K562 (cell line): Measurements from ENCODE around the gene PARP15. TPM values are rescaled to one million over a fixed set of nuclear protein-coding genes. Genes with fewer than 3 reads are reported as not detected.

ENCODE experiments used
- ATAC-seq: fragments of 200-7000 bp; cut with Tn5 transposase; 3 replicates; pipeline ENCODE4 v1.9.1; 2020; ENCODE audit warnings: moderate library complexity
- BruUV-seq: library from RNA; stranded (reverse); fragments of 400-500 nt; replicated peaks from 2 replicates; lab custom pipeline; 2021; lab: Mats Ljungman, UMichigan
- CTCF ChIA-PET: fragments of 300-600 bp; formaldehyde crosslinking; extraction: SDS; loops from one replicate; lab custom pipeline; 2021; ENCODE audit warnings: low intra/inter-chr PET ratio; lab: Yijun Ruan, JAX
- POLR2A ChIA-PET: fragments of 300-600, 350-650 bp; sonication (Branson Sonifier 250); formaldehyde crosslinking; extraction: SDS; loops from one replicate; lab custom pipeline; 2021; ENCODE audit warnings: antibody characterized with exemption, inconsistent platforms; lab: Yijun Ruan, JAX
- DNase-seq, 4 experiments: peaks; one replicate each; pipeline versions ENCODE4 v3.0.0 to v3.0.0-alpha.2; 2011 to 2018; ENCODE audit warnings: low spot score in 3 of 4, mixed read lengths in 3 of 4; ENCODE audit errors: extremely low read depth in 1 of 4
- FAIRE-seq: peaks from 2 replicates; lab custom pipeline; 2011; peaks lifted over from hg19 to GRCh38; lab: Jason Lieb, UNC
- H2AFZ ChIP-seq: 2 replicates; pipeline ENCODE4 v1.6.0; 2011; ENCODE audit warnings: low read depth, low read length, control low read depth, inconsistent platforms
- H3K27ac ChIP-seq: fragments of 200-600 bp; 3 replicates; pipeline ENCODE4 v1.8.0; 2011; ENCODE audit warnings: low read depth, mild to moderate bottlenecking, control low read depth, inconsistent platforms, low read length, moderate library complexity, mixed read lengths; ENCODE audit errors: extremely low read depth
- H3K27me3 ChIP-seq, 2 experiments: fragments of 300-600 bp in 1 of 2; 2 replicates in 1 of 2; 3 replicates in 1 of 2; pipeline versions ENCODE4 v1.6.0 to v1.8.0; 2011; ENCODE audit warnings: inconsistent platforms in 2 of 2, low read length in 2 of 2, mild to moderate bottlenecking in 1 of 2, mixed read lengths in 1 of 2, moderate library complexity in 1 of 2; ENCODE audit not compliant: control insufficient read depth in 2 of 2, insufficient read depth in 2 of 2
- H3K36me3 ChIP-seq: fragments of 300-600 bp; 3 replicates; pipeline ENCODE4 v1.8.0; 2011; ENCODE audit warnings: mild to moderate bottlenecking, low read length, inconsistent platforms; ENCODE audit not compliant: control insufficient read depth, insufficient read depth
- H3K4me1 ChIP-seq, 2 experiments: fragments of 200-600 bp in 1 of 2; replicated peaks in 1 of 2; 2 replicates in 1 of 2; 3 replicates in 1 of 2; pipeline versions ENCODE4 v1.5.1 to v1.8.0; 2011; ENCODE audit warnings: inconsistent platforms in 2 of 2, low read length in 2 of 2, mild to moderate bottlenecking in 1 of 2, mixed read lengths in 1 of 2, moderate library complexity in 1 of 2; ENCODE audit not compliant: control insufficient read depth in 2 of 2, insufficient read depth in 2 of 2
- H3K4me2 ChIP-seq: 2 replicates; pipeline ENCODE4 v1.6.1; 2011; ENCODE audit warnings: low read length, control low read depth, inconsistent platforms, mixed read lengths; ENCODE audit not compliant: insufficient read depth
- H3K4me3 ChIP-seq: fragments of 200-600 bp; sonication (generic), shearing (Covaris generic); 2 replicates; pipeline ENCODE4 v1.5.1; 2016; ENCODE audit warnings: control low read depth, inconsistent platforms
- H3K79me2 ChIP-seq: fragments of 200-600 bp; 3 replicates; pipeline ENCODE4 v1.8.0; 2011; ENCODE audit warnings: low read length, inconsistent platforms; ENCODE audit not compliant: control insufficient read depth, insufficient read depth
- H3K9ac ChIP-seq, 2 experiments: 2 replicates each; pipeline versions ENCODE4 v1.6.0 to v1.6.1; 2011; ENCODE audit warnings: low read depth in 2 of 2, low read length in 2 of 2, control low read depth in 1 of 2, inconsistent platforms in 1 of 2, mild to moderate bottlenecking in 1 of 2, mixed read lengths in 1 of 2; ENCODE audit not compliant: insufficient read depth in 1 of 2
- H3K9me1 ChIP-seq: one replicate; pipeline ENCODE4 v1.6.0; 2011; ENCODE audit warnings: inconsistent platforms, mild to moderate bottlenecking, low read length, moderate library complexity; ENCODE audit not compliant: control insufficient read depth, insufficient read depth
- H3K9me3 ChIP-seq: replicated peaks from 2 replicates; pipeline ENCODE4 v1.5.1; 2011; ENCODE audit warnings: low read depth, low read length, inconsistent platforms; ENCODE audit not compliant: control insufficient read depth, insufficient read depth
- H4K20me1 ChIP-seq: replicated peaks from 2 replicates; pipeline ENCODE4 v1.6.1; 2011; ENCODE audit warnings: low read length, inconsistent platforms, mixed read lengths; ENCODE audit not compliant: control insufficient read depth, insufficient read depth
- CEBPG ChIP-seq, 3 experiments: fragments of 200-800 bp in 1 of 3; sonication (Bioruptor generic) in 1 of 3; sonication (generic) in 1 of 3; formaldehyde crosslinking in 1 of 3; IDR thresholded peaks in 2 of 3; conservative IDR thresholded peaks in 1 of 3; 2 replicates each; pipeline versions ENCODE4 v1.6.1 to v1.8.0; 2016 to 2022; ENCODE audit warnings: missing compliant biosample characterization in 2 of 3, missing genetic modification characterization in 2 of 3, mild to moderate bottlenecking in 1 of 3, missing genetic modification reagents in 1 of 3
- CHD2 ChIP-seq: IDR thresholded peaks from 2 replicates; pipeline ENCODE4 v1.6.1; 2011; ENCODE audit warnings: low read depth, low read length
- HMG20A ChIP-seq: fragments of 450-650 bp; formaldehyde crosslinking; conservative IDR thresholded peaks from 2 replicates; pipeline ENCODE4 v1.4.0; 2020; ENCODE audit warnings: mild to moderate bottlenecking, mixed read lengths
- IFI16 ChIP-seq: fragments of 250-450 bp; sonication (Bioruptor Pico); IDR thresholded peaks from 2 replicates; pipeline ENCODE4 v2.1.2; 2022; ENCODE audit warnings: mild to moderate bottlenecking, inconsistent platforms
- ILK ChIP-seq: fragments of 450-650 bp; IDR thresholded peaks from 2 replicates; pipeline ENCODE4 v1.6.1; 2016; ENCODE audit warnings: missing genetic modification characterization, low read depth, mild to moderate bottlenecking, missing compliant biosample characterization, moderate library complexity, borderline replicate concordance
- NCOR1 ChIP-seq: fragments of 450-650 bp; IDR thresholded peaks from 2 replicates; pipeline ENCODE4 v1.6.1; 2016; ENCODE audit warnings: mild to moderate bottlenecking, moderate library complexity
- TEAD4 ChIP-seq, 2 experiments: sonication (generic) in 1 of 2; formaldehyde crosslinking in 1 of 2; IDR thresholded peaks; 2 replicates each; pipeline versions ENCODE4 v1.6.1 to v1.8.0; 2012 to 2022; ENCODE audit warnings: borderline replicate concordance in 1 of 2, inconsistent platforms in 1 of 2, low read length in 1 of 2, mild to moderate bottlenecking in 1 of 2, missing genetic modification reagents in 1 of 2
- TSHZ1 ChIP-seq: fragments of 250-450 bp; sonication (Bioruptor Pico); IDR thresholded peaks from 2 replicates; pipeline ENCODE4 v1.4.0; 2020; ENCODE audit warnings: mild to moderate bottlenecking, moderate library complexity
- ZBTB34 ChIP-seq: fragments of 250-450 bp; sonication (Bioruptor Pico); IDR thresholded peaks from 2 replicates; pipeline ENCODE4 v1.8.0; 2021; ENCODE audit warnings: mild to moderate bottlenecking, moderate library complexity
- ZBTB9 ChIP-seq: fragments of 450-650 bp; formaldehyde crosslinking; IDR thresholded peaks from 2 replicates; pipeline ENCODE4 v1.4.0; 2020; ENCODE audit warnings: mild to moderate bottlenecking, moderate library complexity
- ZNF655 ChIP-seq: fragments of 250-450 bp; sonication (Bioruptor Pico); IDR thresholded peaks from 2 replicates; pipeline ENCODE4 v1.5.0; 2021
- WGBS: fragments of 100-300 bp; shearing (Covaris generic); methylation state at CpG from one replicate; pipeline ENCODE4 v1.1.6; 2016; ENCODE audit warnings: low coverage, mixed read lengths; ENCODE audit not compliant: insufficient coverage; ENCODE audit errors: missing lambda C conversion rate; 5-methylcytosine and 5-hydroxymethylcytosine counted together
- in situ Hi-C: fragments of 300-500 bp; cut with MboI; formaldehyde crosslinking; loops from 4 replicates; pipeline ENCODE4 v1.15.0; 2018; ENCODE audit warnings: inconsistent platforms, mixed read lengths
- intact Hi-C: fragments of 100-400 bp; cut with micrococcal nuclease; formaldehyde crosslinking; loops from 2 replicates; pipeline ENCODE4 v1.14.2; 2022
- polyA plus RNA-seq, 8 experiments: library from polyadenylated mRNA; depleted of rRNA in 4 of 8; stranded (reverse) in 5 of 8; unstranded in 3 of 8; fragments of >200 nt; fragmentation: Nextera tagmentation in 2 of 8; fragmentation: Illumina TruSeq in 1 of 8; extraction: Ambion mirVana in 2 of 8; extraction: Trizol in 1 of 8; gene quantifications; 2 replicates each; pipeline versions ENCODE4 v1.2.1 to v1.2.3, GENCODE V29; 2011 to 2014; ENCODE audit warnings: inconsistent platforms in 1 of 8, missing spikeins in 1 of 8
- total RNA-seq, 7 experiments: library from RNA; depleted of rRNA in 6 of 7; stranded (reverse); fragments of >200 nt in 6 of 7; fragmentation: Illumina TruSeq in 2 of 7; extraction: Trizol in 2 of 7; gene quantifications; 2 replicates each; pipeline versions ENCODE4 v1.2.1 to v1.2.3, GENCODE V29; 2011 to 2021; ENCODE audit warnings: low replicate concordance in 1 of 7

The PARP15 gene
- total and polyA plus RNA-seq, 9 of the 15 experiments (the other 6 are each of a cell fraction or from before 2014, with no cell fraction given) = 0.05 to 0.40 (median 0.13) TPM

- H3K27me3 ChIP-seq = no peaks in the 10 kb centered on the region
- no peaks in the 10 kb centered on the region for H3K9me1 ChIP-seq
- ChIA-PET POLR2A (no interaction called here), CTCF (no interaction called here)
- no peak overlapping the region for H3K4me2 ChIP-seq
- no peaks in the 10 kb centered on the region; the same call in 1 of the 2 replicates for H3K9me3 ChIP-seq
- no peaks in the 10 kb centered on the region for H3K79me2 ChIP-seq
- WGBS = 50% methylated on average over 14 of the region's 14 CpGs
- no peak for ATAC-seq
- in situ Hi-C loops = no loop called here
- no peak for FAIRE-seq
- no peak overlapping the region for H3K9ac ChIP-seq
- no peaks in the 10 kb centered on the region for H4K20me1 ChIP-seq
- no peak overlapping the region for H3K4me3 ChIP-seq
- no peak for DNase-seq
- no peaks in the 10 kb centered on the region for H3K36me3 ChIP-seq
- no TSS peak for BruUV-seq
- intact Hi-C loops = no loop called here
- H3K4me1 ChIP-seq = no peaks in the 10 kb centered on the region
- no peak overlapping the region for H3K27ac ChIP-seq
- no peak overlapping the region for H2AFZ ChIP-seq
- TF ChIP-seq NCOR1 (no peak), IFI16 (CRISPR knock-in tag) (no peak), ZBTB9 (CRISPR knock-in tag) (no peak), TEAD4 (IDR thresholded peaks at IDR 0.05; ENCODE audit: low read length) (no peak), TEAD4 (CRISPR knock-in tag; IDR thresholded peaks at IDR 0.05; ENCODE audit: borderline replicate concordance) (no peak), ZBTB34 (CRISPR knock-in tag) (no peak), CHD2 (no peak), CEBPG (CRISPR knock-in tag; IDR thresholded peaks at IDR 0.05) (no peak), CEBPG (tag; conservative IDR thresholded peaks at IDR 0.05 in 1 of 2, IDR thresholded peaks at IDR 0.05 in 1 of 2) (no peak), HMG20A (CRISPR knock-in tag) (no peak), ZNF655 (CRISPR knock-in tag) (no peak), TSHZ1 (CRISPR knock-in tag) (no peak), ILK (tag) (no peak)
Measured at GRCh38 chr3:122660297-122660974, 83.0 kb downstream of the PARP15 start.
